NCI-H2227 (cell line): ENCODE data around the gene CCNQ.
"Not testable (repeated sequence)": the region's sequence is repeated elsewhere in the genome, so short reads cannot be mapped to it uniquely, and the experiment has no call there.

ENCODE experiments used
- DNase-seq: peaks from one replicate; lab custom pipeline; 2025; ENCODE audit not compliant: unreplicated experiment; lab: John Stamatoyannopoulos, UW

CCNQ gene

DNA sequence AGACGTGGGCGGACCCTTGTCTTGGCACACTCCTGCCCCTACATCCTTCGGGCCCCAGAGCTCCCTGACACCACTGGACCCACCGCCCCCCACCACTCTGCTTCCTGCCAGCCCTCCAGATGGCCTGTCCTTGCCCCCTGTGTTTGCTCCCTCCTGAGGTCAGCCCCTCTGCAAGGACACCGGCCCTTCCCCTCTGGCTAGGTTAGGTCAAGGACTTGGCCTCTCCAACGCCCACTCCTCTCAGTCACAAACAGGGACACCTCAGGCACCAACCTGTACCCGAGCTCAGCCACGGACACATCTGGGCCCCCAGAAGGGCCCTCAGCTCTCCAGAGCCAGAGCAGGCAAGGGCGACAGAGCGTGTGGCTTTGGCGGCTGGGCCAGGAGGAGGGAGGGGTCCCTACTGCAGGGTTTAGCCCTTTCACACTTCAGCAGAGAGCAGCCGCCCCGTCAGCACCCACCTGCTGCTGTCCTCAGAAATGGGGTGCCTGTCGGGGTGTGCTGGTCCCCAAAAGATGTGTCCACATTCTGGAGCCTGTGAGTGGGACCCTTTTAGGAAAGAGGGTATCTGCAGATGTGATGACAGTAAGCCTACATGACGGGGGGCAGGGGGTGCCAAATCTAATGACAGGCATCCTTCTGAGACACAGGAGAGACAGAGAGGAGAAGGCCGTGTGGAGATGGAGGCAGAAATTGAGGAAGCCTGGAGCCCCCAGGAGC, 24.5 kb upstream of the CCNQ start:
- no peak for DNase-seq

DNA sequence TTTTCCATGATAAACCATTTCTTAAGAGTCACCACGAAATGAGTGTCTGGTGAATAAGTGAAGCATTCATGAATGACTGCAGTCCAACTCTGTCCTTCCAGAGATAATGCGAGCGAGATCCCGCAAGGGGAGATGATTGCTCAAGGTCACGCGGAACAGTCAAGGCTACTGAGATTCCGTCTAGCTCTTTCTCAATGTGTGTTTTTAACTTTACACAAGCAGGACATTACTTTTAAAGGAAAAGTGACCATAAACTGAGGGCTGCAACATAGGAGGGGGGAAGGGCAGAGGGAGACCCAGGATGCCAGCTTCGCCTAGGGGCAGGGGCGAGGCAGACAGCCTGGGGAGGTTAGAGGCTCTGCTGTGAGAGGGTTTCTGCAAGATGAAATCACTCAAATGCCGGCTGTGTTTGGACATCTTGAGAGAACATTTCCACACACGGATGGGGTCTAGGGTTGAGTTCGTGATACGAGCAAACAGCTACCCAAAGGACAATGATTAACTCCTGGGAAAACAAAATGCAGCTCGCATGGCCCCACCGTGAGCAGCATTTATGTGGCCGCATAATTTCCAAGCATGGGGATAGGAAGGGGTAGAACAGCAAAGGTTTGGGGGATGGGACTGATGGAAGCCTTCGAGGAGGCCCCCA, 23.8 kb upstream of the CCNQ start:
- DNase-seq = no peak

- DNase-seq = no peak
Observed at GRCh38 chrX:153621949-153622598, 23.1 kb upstream of the CCNQ start.

- DNase-seq = no peak
Observed at GRCh38 chrX:153620576-153620975, 21.6 kb upstream of the CCNQ start.

- no peak for DNase-seq
Observed at GRCh38 chrX:153614818-153615217, 15.9 kb upstream of the CCNQ start.

DNA sequence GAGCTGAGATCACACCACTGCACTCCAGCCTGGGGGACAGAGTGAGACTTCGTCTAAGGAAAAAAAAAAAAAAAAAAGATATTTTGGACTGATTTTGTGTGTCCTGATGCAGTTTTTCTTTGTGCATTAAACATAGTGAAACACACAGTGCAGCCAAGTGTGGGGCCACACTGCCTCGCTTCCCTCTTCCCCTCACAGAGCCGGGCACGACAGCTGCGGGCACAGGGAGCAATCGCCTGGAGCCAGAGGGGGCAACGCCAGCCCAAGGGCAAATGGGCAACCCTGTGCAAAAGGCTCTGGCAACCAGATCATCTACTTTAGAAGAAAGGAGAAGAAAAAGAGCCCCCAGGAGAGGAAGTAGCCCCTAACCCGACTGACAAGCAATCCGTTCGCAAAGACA, 13.5 kb upstream of the CCNQ start:
- DNase-seq = no peak

- DNase-seq = no peak
Observed at GRCh38 chrX:153611298-153612095, 12.6 kb upstream of the CCNQ start.

GRCh38 chrX:153610836-153611213, 11.9 kb upstream of the CCNQ start:
- DNase-seq = no peak

DNA sequence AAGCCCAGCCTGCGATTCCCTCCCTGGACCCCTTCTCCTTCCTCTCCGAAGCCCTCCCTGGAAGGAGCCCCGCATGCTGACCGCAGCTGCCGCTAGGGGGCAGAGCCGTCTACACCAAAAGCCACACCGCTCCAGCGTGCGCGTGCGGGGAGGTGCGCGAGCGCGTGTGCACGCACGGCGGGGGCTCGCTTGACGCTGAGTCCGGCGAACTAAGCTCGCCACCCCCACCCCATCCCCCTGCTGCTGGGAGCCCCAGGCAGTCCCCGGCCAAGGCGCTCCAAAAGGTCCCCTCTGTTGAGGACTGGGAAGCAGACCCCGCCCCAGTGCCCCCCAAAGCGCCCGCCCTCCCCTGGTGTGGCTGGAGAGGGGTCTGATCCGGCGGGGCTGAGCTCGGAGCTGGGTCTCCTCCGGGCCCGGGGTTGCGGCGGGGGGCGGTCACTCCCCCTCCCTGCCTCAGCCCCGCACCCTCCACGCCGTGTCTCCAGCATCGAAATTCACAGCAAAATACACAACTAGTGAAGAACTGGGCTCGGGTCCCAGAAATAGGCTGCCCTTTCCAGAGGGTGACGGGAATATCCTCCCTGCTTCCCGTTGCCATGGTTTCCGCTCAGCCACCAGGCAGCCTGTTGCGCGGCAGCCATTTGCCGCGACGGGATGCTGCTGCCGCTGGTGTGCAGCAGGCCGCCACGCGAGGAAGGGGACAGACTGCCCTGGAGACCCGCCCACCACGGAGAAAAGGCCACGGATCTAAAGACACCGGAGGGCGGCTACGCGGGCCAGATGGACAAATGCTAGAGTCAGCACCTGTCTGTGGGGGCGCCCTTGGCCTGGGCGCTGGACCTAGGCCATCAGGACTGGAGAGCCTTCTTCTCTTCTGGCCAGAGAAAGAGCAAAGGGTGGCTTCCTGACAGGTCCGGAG, 11.2 kb upstream of the CCNQ start:
- peak; percentile 94 for DNase-seq

DNA sequence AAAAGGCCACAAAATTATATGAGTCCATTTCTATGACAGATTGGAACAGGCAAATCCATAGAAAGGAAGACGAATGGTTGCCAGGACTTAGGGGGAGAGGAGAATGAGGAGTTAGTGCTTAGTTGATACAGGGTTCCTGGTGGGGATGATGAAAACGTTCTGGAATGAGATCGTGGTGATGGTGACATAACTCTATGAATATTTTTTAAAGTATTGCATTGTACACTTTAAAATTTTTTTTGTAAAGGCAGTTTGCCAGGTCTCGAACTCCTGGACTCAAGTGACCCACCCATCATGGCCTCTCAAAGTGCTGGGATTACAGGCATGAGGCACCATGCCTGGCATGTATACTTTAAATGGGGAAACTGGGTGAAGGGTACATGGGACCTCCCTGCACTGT, 9.9 kb upstream of the CCNQ start:
- DNase-seq = no peak

GRCh38 chrX:153608376-153608775, 9.4 kb upstream of the CCNQ start:
- DNase-seq = no peak

DNA sequence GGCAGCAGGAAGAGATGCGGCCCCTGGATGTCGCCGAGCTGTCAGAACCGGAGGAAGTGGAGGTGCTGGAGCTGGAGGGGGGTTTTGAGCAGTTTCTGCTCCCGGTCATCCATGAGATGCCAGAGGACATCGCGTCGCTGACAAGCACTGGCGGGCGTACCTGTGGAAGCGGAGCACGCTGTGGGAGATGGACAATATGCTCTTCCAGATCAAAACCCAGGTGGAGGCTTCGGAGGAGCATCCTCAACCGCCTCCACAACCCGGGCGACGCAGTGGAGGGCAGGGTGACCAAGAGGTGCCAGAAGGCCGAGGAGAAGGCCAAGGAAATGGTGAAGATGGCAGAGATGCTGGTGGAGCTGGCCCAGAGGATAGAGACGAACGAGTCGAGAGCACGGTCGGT, 7.6 kb upstream of the CCNQ start:
- DNase-seq = no peak

- not testable (repeated sequence) for DNase-seq
Observed at GRCh38 chrX:153604666-153605380, 5.9 kb upstream of the CCNQ start.

DNA sequence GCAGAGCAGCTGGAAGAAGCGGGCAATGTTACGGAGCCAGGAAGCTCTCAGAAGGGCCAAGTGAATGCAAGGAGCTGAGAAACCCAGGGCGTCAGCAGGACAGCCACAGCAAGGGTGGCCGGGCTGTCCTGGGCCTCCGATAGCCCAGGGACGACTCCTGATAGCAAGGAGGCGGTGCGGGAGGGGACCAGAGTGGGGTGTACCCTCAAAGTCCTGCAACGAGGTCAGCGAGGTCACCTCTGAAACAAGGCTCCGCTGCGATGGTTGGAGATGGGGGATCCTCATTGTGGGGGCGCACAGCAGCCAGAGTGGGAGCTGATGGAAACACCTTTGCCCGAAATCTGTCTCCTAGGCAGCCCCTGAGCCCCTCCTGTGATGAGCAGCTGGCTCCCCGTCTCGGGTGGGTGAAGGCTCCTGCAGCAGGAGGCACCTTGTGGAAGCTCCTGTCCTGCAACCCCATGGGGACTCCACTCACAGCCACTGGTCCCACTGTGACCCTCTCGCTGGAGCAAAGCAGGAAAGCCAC, 4.3 kb upstream of the CCNQ start:
- DNase-seq = no peak

GRCh38 chrX:153602601-153603000, 3.7 kb upstream of the CCNQ start:
- no peak for DNase-seq

DNA sequence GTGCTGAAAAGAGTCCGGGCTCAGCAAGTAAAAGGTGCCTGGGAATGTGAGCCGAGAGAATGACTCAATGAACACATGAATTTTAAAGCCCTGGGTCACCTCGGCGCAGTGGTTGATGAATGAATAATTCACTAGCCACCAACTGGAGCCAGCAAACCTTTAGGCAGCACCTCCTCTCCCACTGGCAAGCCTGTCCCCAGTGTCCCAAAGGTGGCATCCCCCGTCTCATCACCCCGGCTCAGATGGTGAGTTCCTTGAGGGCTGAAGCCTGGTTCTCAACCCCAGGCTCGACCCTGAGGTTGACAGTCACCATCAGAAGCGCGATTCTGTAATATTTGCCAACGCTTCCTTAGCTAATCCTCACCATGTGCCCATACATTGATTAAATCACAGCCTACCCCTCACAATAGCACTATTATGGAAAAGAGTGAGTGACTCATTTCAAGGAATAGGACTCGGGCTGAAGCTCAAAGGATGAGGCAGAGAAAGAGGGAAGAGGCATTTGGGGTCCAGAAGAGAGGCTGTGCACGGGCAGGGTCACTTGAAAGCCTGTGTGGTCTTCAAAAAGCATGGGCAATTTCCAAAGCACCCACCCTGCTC, 2.7 kb upstream of the CCNQ start:
- no peak for DNase-seq

- no peak for DNase-seq
Observed at GRCh38 chrX:153600921-153601320, 2.0 kb upstream of the CCNQ start.

GRCh38 chrX:153600032-153600373, 1.1 kb upstream of the CCNQ start:
- DNase-seq = no peak
